RPMI7951 (cell line): ENCODE data around the gene ARHGEF17. TPM values are rescaled to one million over a fixed set of nuclear protein-coding genes. Genes with fewer than 3 reads are reported as not detected.

ENCODE experiments used
- DNase-seq: peaks from one replicate; pipeline ENCODE4 v3.0.0-alpha.2; 2012; ENCODE audit warnings: low read depth
- total RNA-seq: library from RNA; depleted of rRNA; stranded (reverse); fragments of >200 nt; shearing (Covaris generic); gene quantifications from 2 replicates; pipeline ENCODE4 v1.2.3, GENCODE V29; 2014

The ARHGEF17 gene
- total RNA-seq, 1 experiment from 2014 or later = 9.1 TPM

GRCh38 chr11:73379189-73379880 lies 71.3 kb downstream of the ARHGEF17 start:
- DNase-seq = no peak

- no peak for DNase-seq
Measured at GRCh38 chr11:73380331-73380730, 72.3 kb downstream of the ARHGEF17 start.

DNA sequence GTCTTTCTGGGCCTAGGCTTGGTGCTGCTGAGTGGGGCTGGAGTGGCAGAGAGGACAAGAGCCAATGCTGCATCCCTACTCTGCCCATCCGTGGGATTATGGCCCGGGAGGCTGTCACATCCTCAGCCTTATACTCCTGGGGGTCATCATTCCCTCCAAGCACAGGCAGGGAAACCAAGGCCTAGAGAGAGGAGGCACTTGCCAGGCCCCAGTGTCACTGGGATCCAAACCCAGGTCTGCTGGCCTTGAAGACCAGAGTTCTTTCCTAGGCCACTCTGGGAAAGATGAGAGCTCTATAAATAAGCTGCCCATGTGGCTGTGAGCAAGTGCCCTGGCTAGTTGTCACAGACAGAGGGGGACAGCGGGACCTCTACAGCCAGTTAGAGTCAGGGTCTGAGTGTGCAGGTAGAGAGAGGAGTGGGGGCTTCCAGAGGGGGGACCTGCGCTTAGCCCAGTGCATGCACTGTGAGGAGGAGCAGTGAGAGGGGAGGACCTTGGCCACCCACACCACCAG lies 72.9 kb downstream of the ARHGEF17 start:
- no peak for DNase-seq

- DNase-seq = no peak
Measured at GRCh38 chr11:73381589-73381988, 73.5 kb downstream of the ARHGEF17 start.

DNA sequence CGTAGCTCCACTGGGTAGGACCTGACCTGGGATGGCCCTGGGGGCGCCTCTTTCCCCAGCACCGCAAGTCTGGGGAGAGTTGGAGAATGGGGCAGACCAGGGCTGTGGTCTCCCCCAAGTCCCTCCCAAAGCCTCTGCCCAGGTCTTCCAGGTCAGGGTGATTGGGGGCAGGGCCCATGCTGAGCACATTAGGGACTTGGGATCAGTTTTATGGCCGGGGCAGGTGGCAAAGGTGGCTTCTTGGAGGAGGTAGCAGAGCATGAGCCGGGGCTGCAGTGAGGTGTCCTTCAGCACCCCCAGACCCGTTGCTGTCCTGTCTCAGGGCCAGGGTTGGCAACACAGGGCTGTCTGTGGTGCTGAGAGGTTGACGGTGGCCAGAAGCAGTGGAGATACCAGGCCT lies 74.1 kb downstream of the ARHGEF17 start:
- no peak for DNase-seq

DNA sequence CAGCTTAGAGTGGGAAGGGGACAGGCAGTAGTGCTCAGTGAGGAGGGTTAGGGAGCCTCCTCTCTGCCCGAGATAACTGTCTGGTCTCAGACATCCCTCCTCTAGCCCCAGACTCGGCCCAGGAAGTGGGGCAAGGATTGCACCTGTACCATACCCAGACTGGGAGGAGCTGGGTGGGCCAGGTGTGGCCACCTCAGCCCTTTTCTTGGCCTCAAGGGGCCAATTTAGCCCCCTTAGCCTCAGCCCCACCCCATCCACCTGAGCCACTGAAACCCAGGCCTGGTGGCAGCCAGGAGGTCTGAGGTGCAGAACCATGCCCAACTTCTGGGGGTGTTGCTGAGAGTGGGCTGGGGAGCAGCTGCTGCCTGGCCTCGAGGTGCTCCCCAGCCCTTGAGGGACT lies 74.7 kb downstream of the ARHGEF17 start:
- no peak for DNase-seq

GRCh38 chr11:73383249-73384124 lies 75.4 kb downstream of the ARHGEF17 start:
- DNase-seq = no peak

GRCh38 chr11:73384125-73384441 lies 76.0 kb downstream of the ARHGEF17 start:
- no peak for DNase-seq

DNA sequence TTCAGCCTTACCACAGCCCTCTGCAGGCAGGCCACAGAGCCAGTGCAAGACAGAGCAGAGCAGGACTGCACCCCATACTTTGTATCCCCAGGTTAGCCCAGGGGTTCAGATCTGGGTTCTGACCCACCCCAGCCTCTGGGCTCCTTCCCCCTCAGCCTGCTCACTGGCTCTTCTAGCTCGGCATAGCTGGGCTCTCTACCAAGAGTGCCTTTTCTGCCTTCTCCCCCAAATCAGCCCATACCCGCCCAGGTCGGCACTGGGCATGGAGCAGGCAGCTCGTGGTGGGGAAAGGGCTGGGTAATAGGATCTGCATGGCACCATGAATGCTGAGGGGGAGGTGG lies 76.4 kb downstream of the ARHGEF17 start:
- DNase-seq = no peak

GRCh38 chr11:73384872-73385689 lies 77.0 kb downstream of the ARHGEF17 start:
- no peak for DNase-seq

DNA sequence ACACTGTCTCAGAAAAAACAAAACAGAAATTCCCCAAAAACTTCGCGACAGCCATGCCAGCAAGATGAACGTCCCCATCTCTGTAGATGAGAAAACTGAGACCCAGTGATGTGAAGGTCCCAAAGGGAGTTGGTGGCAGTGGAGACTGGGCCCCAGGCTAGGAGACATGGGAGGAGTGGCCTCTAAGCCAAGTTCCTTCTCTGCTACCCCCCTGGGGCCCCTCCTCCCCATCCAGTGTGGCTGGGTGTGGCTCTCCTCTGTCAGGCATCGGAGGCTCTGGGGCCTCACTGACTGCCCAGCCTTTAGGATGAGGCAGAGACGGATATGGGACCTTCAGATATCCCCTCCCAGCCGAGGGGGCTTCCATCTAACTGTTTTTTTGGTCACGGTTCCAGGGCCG lies 77.9 kb downstream of the ARHGEF17 start:
- no peak for DNase-seq

GRCh38 chr11:73386546-73386945 lies 78.5 kb downstream of the ARHGEF17 start:
- DNase-seq = no peak

GRCh38 chr11:73387594-73388264 lies 79.7 kb downstream of the ARHGEF17 start:
- DNase-seq = no peak

DNA sequence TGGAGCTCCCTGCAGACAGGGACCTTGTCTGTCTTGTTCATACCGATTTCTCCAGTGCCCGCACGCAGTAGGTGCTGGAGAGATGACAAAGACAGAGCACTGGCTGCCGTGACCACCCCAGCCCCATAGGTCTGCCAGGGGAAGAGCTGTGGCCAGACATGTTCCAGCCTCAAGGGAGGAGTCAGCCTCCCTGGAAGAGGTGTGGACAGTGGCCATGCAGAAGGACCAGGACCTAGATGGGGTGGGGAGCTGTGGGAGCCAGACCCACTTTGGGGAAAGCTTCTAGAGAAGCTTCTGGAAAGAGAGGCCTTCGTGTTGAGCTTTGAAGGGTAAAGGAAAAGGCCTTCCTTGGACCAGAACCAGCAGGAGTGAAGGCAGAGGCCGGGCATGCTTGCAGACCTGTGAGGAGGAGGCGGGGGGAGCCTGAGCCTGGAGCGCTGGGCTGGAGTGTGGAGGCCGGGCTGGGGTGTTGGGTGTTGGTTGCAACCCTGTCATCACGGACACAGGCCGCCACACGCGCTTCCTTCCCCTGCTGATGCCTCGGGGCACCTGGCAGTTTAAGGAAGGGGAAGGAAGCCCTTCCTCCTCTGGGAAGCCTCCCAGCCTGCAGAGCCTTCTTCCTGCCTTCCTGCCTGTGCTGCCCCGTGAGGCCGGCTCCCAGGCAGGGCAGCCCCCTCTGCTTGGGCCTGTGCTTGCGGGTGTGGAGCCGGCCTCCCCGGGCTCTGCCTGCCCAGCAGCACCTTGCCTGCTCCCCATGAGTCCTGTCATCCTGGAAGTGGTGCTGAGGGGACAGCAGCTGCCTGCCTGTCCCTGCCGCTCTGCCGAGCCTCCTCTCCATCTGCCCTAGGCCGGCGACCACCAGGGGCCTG lies 80.4 kb downstream of the ARHGEF17 start:
- DNase-seq = peak; percentile 59

DNA sequence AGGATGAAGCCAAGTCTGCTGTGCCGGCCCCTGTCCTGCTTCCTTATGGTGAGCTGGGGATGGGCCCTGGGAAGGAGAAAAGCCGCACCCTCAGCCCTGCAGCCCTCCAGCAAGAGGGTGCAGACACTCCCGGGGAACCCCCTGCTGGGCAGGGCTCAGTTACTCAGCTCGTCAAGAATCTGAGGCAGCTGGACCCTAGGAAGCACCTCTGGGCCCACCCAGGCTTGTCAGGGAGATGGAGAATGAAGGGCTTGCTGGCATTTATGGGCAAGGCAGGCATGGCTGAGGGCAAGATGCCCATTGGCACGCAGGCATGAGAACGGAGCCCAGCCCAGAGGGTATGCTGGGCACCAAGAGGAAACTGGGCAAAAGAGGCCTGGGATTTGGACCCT lies 81.1 kb downstream of the ARHGEF17 start:
- DNase-seq = no peak

DNA sequence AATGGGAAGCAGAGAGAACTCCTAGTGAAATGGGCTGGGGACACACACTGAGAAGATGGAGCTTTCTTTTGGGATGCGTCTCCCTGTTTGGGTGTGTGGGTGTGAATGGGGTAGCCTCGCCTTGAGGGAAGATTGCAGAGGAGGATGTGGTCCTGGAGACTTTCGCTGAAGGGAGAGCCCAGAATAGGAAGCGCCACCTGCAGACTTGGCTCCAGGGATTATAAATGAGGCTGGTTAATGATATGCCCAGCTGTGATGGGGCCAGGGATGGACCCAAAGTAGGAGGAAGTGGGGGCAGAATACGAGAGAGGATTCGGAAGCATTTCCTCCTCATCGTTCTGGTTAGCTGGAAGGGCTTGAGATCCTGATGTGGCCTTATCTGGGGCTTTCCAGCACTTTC lies 81.8 kb downstream of the ARHGEF17 start:
- no peak for DNase-seq

GRCh38 chr11:73390601-73391565 lies 82.8 kb downstream of the ARHGEF17 start:
- no peak for DNase-seq

DNA sequence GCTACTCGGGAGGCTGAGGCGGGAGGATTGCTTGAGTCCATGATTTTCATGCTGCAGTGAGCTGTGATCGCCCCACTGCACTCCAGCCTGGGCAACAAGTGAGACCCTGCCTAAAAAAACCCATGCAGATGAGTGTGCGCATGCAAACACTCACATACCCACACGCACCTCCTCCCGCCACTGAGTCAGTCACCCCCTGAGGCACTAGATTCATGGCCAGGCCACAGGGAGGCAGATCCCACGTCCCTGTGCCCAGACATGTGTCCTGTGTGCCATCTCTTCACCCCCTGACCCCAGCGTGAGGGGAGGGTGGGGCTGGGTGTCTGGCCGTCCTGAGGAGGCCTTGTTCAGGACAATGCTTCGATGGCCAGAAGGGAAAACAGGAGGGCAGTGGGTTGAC lies 83.6 kb downstream of the ARHGEF17 start:
- peak; percentile 26 for DNase-seq
